C4-2B (cell line): ENCODE data around the gene ZNF691.
"Not testable (repeated sequence)": the region's sequence is repeated elsewhere in the genome, so short reads cannot be mapped to it uniquely, and the experiment has no call there.

Experiments used
- CTCF ChIP-seq: fragments of 450-650 bp; conservative IDR thresholded peaks from 2 replicates; pipeline ENCODE4 v1.5.1; 2017; ENCODE audit warnings: mild to moderate bottlenecking
- ZFX ChIP-seq: fragments of 450-650 bp; IDR thresholded peaks from 2 replicates; pipeline ENCODE4 v1.6.1; 2017

- TF ChIP-seq CTCF, ZFX: not testable (repeated sequence)
Observed at GRCh38 chr1:42859366-42859765, 13.0 kb downstream of the ZNF691 start.
